ENCODE measurements around the gene ZNF878. TPM values are rescaled to one million over a fixed set of nuclear protein-coding genes. Genes with fewer than 3 reads are reported as not detected.
A peak's percentile ranks its signal among the peaks of the same experiment; 100 is the strongest.

Gene ZNF878
- total and polyA plus RNA-seq, 2 of the 13 experiments (the other 11 are each of a cell fraction or from before 2014, with no cell fraction given) = 0.46 to 5.2 TPM

GRCh38 chr19:12064590-12065538, 12.1 kb upstream of the ZNF878 start, which contains the start of gene ZNF844 (continued):
- TF ChIP-seq ZNF605 (CRISPR knock-in tag; IDR thresholded peaks at IDR 0.05) (no peak), ZFAT (CRISPR knock-in tag; conservative IDR thresholded peaks at IDR 0.05) (no peak), ZNF576 (CRISPR knock-in tag; IDR thresholded peaks at IDR 0.05) (no peak), ZNF503 (CRISPR knock-in tag; IDR thresholded peaks at IDR 0.05) (no peak), NFYC (CRISPR knock-in tag; IDR thresholded peaks at IDR 0.05) (peak; percentile 74), POLR2A (IDR thresholded peaks at IDR 0.05; ENCODE audit: insufficient read depth in 1 of 2, low read depth in 2 of 2, low read length in 2 of 2) (peak; percentile 83 to 91), ARID4A (CRISPR knock-in tag; IDR thresholded peaks at IDR 0.05; ENCODE audit: borderline replicate concordance) (peak; percentile 81; the same call in 1 of the 2 replicates), SAFB2 (CRISPR knock-in tag; IDR thresholded peaks at IDR 0.05; ENCODE audit: borderline replicate concordance, low read depth) (no peak), ZNF329 (CRISPR knock-in tag; IDR thresholded peaks at IDR 0.05; ENCODE audit: low read depth) (0 out of 2 replicates have a peak, but pooled peaks have one; percentile 62), NCOA5 (CRISPR knock-in tag; IDR thresholded peaks at IDR 0.05) (no peak), ZNF280D (CRISPR knock-in tag; IDR thresholded peaks at IDR 0.05) (no peak), DR1 (CRISPR knock-in tag; IDR thresholded peaks at IDR 0.05) (peak; percentile 55; the same call in 1 of the 2 replicates), CREBL2 (CRISPR knock-in tag; IDR thresholded peaks at IDR 0.05; ENCODE audit: borderline replicate concordance) (no peak), ZNF44 (CRISPR knock-in tag; IDR thresholded peaks at IDR 0.05) (peak; percentile 71; the same call in 1 of the 2 replicates)
